Measurements from ENCODE around the gene RDH14.

The RDH14 gene

DNA sequence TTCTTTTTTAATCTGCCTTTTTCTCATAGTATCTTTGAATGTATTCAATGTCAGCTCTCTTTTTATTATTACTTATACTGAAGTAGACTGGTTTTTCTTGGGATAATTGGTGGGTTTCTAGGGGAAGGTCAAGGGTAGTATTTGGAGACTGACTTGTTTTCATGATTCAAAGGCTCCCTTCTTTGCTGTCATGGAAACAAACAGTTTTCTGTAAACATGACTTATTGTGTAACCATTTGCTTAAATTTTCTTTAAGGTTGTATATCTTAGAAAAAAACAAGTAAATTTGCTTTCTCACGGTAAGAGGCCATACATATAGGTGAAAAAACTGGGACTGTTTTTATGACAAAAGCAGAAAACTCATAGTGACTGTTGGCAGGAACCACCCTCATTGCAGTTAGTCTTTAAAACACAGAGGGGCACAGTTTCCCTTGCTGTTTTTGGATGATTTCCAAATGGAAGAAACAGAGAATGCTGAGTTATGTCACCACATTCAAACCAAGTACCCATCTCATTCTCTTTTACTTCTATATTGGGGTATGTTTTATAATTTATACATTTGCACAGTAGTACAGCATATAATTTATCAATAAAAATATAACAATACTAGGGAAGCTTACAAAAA lies 5.8 kb upstream of the RDH14 start:
- no peak for DNase-seq (ENCODE audit: low spot score)

DNA sequence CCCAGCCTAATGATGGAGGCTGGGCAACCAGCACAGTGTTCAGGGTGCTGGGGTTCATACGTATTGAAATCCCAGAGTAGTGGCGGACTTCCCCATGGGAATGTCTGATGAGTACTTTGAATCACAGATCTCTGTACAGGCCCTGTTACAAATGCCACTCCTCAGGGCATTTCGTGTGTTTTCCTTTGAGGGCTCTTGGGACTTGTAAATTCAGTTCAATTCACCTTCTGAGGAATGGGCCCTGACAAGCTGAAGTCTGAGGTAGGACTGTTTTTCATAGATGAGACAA lies 288 bp upstream of the RDH14 start:
- no peak for DNase-seq (ENCODE audit: low spot score)

DNA sequence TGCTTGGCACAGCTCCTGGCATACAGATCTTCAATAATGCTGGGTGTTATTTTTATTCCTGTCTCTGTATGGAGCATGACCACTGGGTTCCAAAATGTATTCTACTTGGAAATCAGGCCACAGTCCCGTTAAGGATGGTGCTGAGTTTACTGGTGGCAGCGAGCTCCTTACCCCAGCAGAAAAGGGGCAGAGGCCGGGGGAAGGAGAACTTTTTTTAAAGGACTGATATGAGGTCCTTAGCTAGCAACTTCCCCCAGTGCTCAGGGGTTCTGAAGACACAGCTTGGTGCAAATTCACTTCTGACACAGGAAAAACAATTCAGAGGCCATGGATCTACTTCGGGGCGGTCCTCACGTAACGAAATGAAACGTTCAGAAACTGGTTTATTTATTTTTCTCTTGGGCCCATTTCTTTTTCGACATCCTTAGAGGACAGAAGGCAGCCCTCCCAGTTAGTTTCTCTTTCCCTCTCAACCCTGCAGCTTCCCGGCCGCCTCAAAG lies 872 bp downstream of the RDH14 start:
- no peak for DNase-seq (ENCODE audit: low spot score)

DNA sequence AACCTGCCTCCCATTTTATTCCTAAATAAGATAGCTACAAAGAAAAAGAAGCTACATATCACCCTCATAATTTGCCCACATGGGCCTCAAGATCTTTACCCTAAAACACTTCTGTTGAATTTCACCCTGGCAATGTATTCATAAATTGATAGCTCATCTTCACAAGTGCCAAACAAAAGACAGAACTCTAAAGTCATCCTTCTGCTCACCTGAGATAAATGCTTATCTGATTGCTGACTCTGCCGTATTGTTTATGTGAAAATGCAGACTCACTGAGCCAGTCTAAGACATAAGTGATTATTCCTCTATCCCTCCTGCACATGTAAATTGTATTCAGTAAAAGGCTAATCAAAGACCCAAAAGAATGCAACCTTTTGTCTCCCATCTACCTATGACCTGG lies 2.0 kb downstream of the RDH14 start:
- DNase-seq (ENCODE audit: low spot score): no peak

DNA sequence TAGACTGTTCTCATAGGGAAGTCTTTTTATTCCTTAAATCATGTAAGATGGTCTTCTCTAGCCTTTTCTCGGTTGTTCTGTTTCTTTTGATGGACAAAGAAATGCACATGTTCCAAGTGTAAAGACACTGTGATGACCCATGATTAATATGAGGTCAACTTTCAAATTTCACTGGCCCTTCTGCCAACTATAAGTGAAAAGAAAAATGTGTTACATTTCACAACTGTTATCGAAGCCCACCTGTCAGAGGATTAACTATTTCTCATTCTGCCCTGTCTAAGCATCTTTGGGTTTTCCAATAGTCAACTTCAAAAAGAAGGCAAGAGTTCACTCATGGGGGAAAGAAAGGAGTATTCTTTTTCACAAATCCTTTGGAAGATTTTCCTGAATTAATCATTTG lies 3.3 kb downstream of the RDH14 start:
- DNase-seq (ENCODE audit: low spot score): no peak

DNA sequence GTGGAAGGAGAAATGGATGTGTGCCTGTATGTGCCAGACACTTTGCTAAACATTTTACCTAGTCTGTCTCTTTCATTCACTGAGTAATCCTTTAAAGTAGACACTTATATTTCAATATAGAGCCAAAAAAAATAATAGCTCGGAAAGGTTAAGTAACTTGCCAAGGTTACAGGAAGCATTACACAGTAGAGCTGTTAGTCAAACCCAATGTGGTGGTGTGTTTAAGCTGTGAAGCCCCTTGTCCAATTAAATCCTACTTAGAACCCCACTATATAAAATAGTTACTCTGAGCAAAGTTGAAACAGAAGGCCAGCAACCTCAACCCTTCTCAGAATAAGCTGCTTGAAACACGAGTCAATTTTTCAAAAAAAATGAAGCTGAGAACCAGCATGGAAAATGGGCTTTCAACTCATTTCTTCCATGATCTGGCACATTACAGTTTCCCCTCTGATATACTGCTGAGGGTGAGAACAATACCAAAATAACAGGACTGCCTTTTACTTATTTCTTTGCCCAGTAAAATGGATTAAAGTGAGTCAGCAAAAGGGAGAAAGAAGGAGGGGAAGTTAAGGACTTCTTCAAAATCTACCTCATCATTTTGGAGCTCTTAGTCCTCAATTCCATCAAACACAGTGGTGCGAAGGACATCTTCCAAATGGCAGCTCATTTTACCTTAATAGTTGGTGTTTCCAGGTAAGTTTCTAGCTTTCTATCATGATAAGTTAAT lies 7.9 kb downstream of the RDH14 start:
- no peak for DNase-seq (ENCODE audit: low spot score)

DNA sequence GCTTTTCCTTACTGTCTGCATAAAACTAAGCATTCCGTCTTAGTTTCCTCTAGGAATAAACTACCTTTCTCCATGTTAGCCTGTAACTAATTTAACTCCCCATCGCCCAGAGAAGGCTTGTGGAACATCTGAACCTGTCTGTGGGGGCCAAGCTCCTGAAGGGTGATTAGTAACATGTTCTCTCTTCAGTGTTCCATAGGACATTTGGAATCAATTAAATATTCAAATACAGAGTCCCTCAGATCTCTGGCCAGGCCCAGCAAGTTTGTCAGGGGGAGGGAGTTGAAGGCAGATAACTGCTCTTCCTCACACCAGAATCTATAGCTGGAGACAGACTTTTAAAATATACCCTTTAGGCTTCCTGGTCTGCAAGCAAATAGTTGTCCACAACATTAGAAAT lies 8.8 kb downstream of the RDH14 start:
- no peak for DNase-seq (ENCODE audit: low spot score)

DNA sequence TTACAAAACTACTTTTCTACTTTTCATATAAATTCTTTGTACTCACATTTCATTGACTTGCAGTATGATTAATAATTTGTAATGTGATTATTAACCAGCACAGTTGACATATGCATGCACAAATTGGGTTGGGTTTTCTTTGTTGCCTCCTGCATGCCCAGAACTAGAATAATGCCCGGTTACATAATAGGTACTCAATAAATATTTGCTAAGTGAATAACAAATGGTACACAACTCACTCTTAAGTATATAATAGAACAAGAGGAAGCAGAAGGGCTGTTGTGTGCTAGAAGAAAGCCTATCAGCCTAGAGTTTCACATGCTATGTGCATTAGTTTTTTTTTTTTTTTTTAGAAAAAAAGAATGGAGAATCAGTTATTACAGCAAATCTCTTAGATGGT lies 9.3 kb downstream of the RDH14 start:
- DNase-seq (ENCODE audit: low spot score): no peak

DNA sequence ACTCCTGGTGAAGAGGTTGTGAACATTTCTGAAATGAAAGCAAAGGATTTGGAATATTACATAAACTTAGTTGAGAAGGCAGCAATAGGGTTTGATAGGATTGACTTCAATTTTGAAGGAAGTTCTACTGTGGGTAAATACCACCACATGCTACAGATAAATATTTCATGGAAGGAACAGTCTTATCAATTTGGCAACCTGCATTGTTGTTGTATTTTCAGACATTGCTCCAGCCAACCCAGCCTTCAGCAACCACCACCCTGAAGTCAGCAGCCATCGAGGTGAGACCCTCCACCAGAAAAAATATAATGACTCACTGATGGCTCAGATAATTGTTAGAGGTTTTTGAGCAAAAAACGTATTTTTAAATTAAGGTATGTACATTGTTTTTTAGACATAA lies 10.0 kb downstream of the RDH14 start:
- DNase-seq (ENCODE audit: low spot score): no peak

DNA sequence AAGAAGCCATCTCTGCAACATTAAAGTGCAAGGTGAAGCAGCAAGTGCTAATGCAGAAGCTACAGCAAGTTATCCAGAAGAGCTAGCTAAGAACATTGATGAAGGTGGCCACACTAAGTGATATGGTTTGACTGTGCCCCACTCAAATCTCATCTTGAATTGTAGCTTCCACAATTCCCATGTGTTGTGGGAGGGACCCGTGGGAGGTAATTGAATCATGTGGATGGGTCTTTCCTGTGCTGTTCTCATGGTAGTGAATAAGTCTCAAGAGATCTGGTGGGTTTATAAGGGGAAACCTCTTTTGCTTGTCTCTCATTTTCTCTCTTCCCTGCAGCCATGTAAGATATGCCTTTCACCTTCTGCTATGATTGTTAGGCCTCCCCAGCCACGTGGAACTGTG lies 11.4 kb downstream of the RDH14 start:
- no peak for DNase-seq (ENCODE audit: low spot score)

DNA sequence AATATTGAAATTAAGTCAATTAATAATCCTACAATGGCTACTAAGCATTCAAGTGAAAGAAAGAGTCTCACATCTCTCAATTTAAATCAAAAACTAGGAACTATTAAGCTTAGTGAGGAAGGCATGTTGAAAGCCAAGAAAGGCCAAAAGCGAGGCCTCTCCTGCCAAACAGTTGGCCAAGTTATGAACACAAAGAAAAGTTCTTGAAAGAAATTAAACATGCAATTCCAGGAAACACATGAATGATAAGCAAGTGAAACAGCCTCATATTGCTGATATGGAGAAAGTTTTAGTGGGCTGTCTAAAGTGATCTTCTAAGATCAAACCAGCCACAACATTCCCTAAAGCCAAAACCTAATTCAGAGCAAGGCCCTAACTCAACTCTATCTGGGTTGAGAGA lies 11.8 kb downstream of the RDH14 start:
- DNase-seq (ENCODE audit: low spot score): no peak

DNA sequence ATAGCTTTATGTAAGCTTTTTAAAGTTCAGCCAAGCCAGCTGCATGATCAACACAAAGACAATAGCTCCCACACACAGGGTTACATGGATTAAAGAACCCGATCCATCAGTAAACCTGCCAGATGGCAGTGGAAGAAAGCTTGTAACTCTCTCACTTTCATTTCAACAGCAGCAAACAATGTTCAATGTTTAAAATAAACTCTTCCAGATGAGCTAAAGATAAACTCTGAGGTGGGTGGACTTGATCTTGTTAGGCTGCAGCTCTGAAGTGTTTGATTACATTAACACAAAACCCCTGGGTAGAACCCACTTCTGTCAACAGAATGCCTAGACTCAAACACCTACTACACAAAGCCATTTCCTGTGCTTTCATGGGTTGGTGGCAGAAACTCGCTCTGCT lies 13.9 kb downstream of the RDH14 start:
- DNase-seq (ENCODE audit: low spot score): no peak

DNA sequence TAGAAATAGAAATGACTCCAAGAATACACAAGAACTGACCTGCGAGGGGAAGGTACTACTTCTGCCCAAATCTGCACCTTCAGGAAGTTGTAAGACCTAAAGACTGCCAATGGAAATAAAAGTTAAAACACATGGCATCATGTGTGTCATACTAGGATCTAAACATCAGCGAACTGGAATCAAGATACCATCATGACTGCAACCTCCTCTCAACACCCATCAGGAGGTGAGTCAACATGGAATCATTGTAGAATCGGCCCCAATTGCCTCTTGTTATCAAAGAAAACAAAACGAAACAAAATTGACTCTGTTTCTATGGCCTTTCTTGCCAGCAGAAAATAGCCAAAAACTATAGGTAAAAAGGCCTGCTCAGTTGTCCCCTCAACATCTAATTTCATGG lies 15.1 kb downstream of the RDH14 start:
- no peak for DNase-seq (ENCODE audit: low spot score)

DNA sequence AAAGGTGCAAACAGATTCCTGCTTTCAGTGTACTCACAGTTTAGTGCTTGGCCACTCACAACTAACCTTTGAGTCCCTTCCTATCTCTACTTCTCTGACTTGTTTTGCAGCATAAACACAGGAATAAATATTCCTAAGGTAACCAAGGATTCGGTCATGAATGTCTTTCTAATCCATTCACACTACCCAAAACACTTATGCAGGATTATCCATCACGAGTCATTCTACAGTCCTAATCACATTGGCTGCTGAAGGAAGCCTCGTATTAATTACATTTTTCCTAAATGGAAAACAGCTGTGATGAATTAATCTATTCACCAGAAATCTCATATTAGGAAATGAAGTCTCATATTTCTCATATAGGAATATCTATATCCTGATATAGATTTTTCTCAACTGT lies 16.3 kb downstream of the RDH14 start:
- DNase-seq (ENCODE audit: low spot score): no peak

DNA sequence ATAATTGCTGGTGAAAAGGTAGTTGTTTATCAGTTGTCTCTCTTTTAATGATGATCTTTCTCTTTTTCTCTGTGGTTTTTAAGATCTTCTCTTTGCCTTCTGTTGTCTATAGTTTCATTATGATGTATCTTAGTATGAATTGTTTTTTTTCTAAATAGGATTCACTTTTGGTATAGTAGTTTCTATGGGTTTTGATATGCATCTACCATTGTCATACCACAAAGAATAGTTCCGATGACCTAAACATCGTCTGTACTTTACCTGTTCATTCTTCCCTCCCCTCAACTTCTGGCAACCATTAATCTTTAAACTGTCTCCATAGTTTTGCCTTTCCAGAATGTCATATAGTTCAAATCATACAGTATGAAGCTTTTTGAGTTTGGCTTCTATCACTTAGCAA lies 19.6 kb downstream of the RDH14 start:
- DNase-seq (ENCODE audit: low spot score): no peak

DNA sequence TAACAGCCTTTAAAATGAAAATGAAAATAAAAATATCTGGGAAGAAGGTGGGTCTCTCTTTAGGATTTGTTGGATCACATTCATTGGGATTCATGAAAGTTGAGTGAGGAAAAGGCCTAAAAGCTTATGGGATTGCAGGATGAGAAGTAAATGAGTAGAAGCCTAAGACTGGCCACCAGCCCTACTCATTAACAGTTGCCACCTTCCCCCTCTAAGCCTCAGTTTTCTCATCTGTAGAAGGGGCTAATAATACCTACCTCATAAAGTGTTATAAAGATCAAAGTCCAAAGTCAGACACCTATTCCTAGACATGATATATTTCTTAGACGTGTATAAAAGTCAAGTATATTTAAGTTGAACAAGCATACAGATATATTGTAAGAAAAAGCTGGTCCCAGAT lies 23.8 kb downstream of the RDH14 start:
- DNase-seq (ENCODE audit: low spot score): no peak

DNA sequence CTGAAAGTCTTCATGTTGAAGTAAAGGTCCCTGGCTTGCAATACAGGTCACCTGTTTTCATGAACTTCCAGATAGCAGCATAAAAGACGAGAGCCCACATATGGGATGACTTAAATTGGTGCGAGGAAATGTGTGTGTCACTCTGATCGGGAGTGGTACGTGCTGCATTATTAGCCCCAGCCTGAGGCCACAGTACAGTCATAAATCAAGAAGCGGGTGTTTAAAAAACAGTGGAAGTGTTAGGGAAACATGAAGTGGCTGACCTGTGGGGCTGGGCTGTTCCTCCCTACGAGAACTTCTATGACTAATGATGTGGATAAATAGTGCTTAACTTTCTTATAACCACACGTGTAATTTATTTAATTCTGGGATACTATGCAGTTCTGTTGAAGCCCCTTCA lies 24.4 kb downstream of the RDH14 start:
- DNase-seq (ENCODE audit: low spot score): no peak

DNA sequence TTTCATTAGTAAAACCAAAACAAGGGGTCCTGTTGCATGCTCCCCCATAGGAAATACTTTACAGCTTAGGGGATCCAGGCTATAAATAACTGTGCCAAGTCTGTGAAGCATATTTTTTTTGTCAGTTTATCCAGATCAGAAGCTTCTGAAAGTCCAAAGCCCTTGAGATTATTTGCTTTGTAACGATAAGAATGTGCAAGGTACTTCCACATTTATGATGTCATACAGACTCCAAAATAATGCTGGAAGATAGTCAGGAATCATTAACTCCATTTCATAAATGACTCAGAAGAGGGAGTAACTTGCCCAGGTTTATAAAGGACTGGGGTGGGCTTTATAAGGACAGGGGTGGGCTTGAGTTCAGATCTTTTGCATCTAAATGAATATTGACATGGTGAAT lies 29.3 kb downstream of the RDH14 start:
- DNase-seq (ENCODE audit: low spot score): no peak

DNA sequence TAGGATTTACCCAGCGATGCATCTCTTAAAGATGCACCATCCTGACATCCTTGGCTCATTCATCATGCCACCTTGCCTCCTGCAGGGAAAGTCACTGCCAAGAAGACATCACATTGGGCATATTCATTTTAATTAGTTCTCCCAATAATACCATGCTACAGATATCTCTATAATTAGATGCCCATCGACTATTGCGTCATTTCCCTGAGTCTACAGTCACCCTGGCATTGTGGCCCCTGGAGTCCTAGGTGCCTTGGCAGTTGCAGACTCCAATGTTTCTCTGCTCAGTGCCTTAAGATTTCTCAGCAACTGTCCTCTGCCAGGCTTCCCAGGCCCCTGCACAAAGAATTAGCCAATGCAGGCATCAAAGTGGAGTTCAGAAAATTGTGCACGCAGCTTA lies 32.6 kb downstream of the RDH14 start:
- DNase-seq (ENCODE audit: low spot score): no peak

DNA sequence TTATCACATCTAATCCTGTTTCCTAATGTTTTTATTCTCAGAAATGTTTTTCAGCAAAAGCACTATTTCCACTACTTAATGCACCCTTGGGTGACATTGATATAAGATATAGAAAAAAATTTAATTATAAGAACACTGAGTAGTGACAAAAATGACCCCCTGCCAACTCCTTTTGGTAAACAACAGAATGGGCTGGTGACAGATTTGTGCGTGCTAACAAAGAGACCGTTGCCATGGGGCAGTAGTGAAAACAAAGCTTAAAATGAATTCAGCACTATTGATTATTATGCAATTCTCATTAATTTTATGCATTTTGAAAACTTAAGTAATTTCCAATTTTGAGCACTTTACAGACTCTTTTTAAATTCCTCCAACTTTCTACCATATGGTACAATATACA lies 33.1 kb downstream of the RDH14 start:
- DNase-seq (ENCODE audit: low spot score): no peak

DNA sequence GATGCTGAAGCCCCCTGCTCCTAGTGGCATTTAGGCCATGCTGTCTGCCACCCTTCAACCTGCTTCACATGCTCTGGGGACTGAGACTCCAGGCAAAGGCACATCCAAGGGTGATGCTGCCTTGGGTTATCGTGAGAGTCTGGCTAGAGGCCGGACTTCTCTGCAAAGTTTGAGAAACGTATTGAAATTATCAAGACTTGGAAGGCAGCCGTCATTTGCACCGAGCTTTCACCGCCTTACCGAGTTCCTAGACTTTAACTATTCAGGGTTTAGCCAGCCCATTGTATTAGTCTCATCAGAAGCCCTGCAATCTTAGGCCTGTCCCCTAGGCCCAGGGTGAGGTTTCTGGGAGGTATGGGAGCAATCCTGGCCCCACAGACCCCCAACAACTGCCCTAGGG lies 34.0 kb downstream of the RDH14 start:
- no peak for DNase-seq (ENCODE audit: low spot score)

DNA sequence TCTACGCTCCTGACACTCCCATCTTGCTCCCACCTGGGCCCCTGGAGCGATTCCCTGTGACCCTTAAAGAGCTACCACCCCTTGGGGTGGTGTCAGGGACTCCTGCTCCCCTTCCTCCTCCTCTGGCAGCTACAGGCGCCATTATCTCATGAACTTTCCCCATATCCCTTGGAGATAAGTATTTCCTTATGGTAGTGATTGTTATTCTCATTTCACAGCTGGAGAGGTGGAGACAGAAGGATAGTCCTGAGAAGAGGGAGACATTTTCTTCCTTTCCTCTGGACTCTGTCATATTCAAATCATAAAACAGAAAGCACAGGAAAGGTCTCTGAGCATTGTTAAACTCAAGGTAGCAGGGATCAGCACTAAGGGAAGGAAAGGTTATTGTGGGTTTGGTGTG lies 34.6 kb downstream of the RDH14 start:
- DNase-seq (ENCODE audit: low spot score): no peak

DNA sequence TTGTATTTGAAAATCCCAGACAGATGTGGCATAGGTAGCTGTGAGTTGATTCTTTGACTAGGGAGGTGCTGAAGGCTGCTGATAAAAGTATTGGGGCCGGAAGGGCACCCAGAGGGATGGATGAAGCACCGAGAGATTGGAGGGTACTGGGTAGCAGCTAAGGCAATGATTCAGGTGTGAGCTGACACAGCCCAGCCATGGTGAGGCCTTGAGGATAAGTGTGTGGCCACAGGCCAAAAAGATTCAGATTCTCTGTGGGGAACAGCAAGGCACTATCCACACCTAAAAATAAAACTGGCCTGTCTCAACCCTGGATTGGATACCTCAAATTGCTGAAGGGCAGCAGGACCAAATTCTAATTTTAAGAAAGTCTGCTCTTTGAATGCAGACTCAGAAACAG lies 35.2 kb downstream of the RDH14 start:
- no peak for DNase-seq (ENCODE audit: low spot score)

DNA sequence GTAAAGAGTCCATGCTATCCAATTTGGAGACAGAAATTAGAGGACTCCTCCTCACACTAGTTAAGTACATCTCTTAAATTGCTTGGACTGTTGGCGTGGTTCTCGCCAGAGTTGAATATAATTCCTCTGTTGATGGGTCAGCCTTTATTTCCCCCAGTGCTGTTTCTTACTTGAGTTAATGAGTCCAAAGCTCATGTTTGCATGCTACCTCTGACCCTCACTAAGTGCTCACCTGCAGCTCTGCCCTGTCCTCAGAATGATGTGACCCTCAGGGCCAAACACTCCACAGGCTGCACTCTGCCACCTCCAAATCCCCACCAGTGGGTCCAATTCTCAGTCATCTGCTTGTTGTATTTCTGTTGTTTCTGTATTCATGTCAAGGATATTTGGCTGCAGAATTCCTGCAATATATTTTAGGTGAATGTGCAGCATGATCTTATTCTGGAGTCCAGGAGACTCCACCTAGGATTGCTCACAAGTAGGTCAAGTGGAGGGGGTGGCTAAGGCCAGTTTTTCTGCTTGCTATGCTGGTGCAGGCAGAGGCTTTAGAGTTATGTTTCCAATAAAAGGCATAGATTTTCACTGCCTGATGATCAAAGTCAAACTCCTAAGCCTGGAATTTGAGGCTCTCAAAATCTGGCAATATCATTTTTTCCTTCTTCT lies 37.8 kb downstream of the RDH14 start:
- no peak for DNase-seq (ENCODE audit: low spot score)

Data from CD4-positive, alpha-beta T cell treated with Interleukin-6 at 100 ng/mL for 8 hours (primary cell).